ENCODE measurements around the gene DLL4.

Gene DLL4

GRCh38 chr15:40981186-40981585 is 52.0 kb downstream of the DLL4 start:
- Histone ChIP-seq H2BK5ac (ENCODE audit: low read length) (no peak overlapping the region), H3K79me1 (ENCODE audit: low read length) (no peaks in the 10 kb centered on the region), H2AK5ac (ENCODE audit: low read length) (no peak overlapping the region), H3K9ac (ENCODE audit: low read length) (no peak overlapping the region), H3K4me3 (ENCODE audit: low read length) (no peak overlapping the region), H2BK15ac (replicated peaks; ENCODE audit: low read depth) (no peak overlapping the region), H4K5ac (ENCODE audit: low read length) (no peak overlapping the region), H3K79me2 (ENCODE audit: control insufficient read depth, insufficient read depth, low read length) (no peaks in the 10 kb centered on the region), H3K27me3 (ENCODE audit: insufficient read depth, low read length, poor library complexity) (no peaks in the 10 kb centered on the region), H3K4ac (ENCODE audit: low read depth, low read length) (no peak overlapping the region), H3K4me1 (ENCODE audit: control insufficient read depth, low read depth, low read length) (no peaks in the 10 kb centered on the region), H3K36me3 (ENCODE audit: control insufficient read depth, insufficient read depth, low read length) (peaks cover 18% of the 10 kb centered on the region), H4K8ac (ENCODE audit: low read depth, low read length) (no peak overlapping the region), H3K27ac (ENCODE audit: low read depth, low read length) (no peak overlapping the region), H2BK120ac (ENCODE audit: low read depth, low read length) (no peak overlapping the region), H3K23ac (ENCODE audit: low read length) (no peak overlapping the region), H3K56ac (ENCODE audit: low read length) (no peak overlapping the region), H3K4me2 (ENCODE audit: low read length) (no peak overlapping the region), H3K18ac (ENCODE audit: low read length) (no peak overlapping the region)
- no peak for DNase-seq
- WGBS (ENCODE audit: extremely low coverage, insufficient coverage, low lambda C conversion rate) = no CpG with 5 or more reads among the region's 3 CpGs

DNA sequence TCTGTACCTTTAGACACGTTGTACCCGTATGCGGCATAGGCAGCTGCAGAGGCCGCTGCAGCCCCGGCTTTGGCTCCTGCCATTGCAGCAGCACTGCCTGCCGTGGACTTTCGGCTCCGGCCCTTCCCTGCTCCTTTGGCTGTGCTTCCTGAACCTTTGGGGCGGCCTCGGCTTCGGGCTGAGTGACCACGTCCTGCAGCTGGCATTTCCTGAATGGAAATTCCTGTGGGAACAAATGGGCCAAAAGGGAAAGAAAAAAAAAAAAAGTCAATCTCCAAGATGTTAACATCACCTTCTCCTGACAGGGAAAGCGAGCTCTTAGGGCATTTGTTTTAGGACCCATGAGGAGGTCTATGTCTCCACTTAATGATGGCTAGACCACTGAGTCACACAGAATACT is 53.7 kb downstream of the DLL4 start:
- WGBS (ENCODE audit: extremely low coverage, insufficient coverage, low lambda C conversion rate) = no CpG with 5 or more reads among the region's 13 CpGs
- no peak overlapping the region for H3K4me3 ChIP-seq (ENCODE audit: low read length)
- H3K27me3 ChIP-seq (ENCODE audit: insufficient read depth, low read length, poor library complexity) = no peaks in the 10 kb centered on the region
- peaks cover 18% of the 10 kb centered on the region for H3K36me3 ChIP-seq (ENCODE audit: control insufficient read depth, insufficient read depth, low read length)
- no peak overlapping the region for H3K27ac ChIP-seq (ENCODE audit: low read depth, low read length)
- H3K56ac ChIP-seq (ENCODE audit: low read length) = no peak overlapping the region
- DNase-seq = no peak
- no peak overlapping the region for H2BK5ac ChIP-seq (ENCODE audit: low read length)
- H4K8ac ChIP-seq (ENCODE audit: low read depth, low read length) = no peak overlapping the region
- no peak overlapping the region for H3K4me2 ChIP-seq (ENCODE audit: low read length)
- H3K79me1 ChIP-seq (ENCODE audit: low read length) = no peaks in the 10 kb centered on the region
- H3K4me1 ChIP-seq (ENCODE audit: control insufficient read depth, low read depth, low read length) = no peaks in the 10 kb centered on the region
- H3K4ac ChIP-seq (ENCODE audit: low read depth, low read length) = no peak overlapping the region
- no peak overlapping the region for H4K5ac ChIP-seq (ENCODE audit: low read length)
- H2AK5ac ChIP-seq (ENCODE audit: low read length) = no peak overlapping the region
- no peak overlapping the region for H3K9ac ChIP-seq (ENCODE audit: low read length)
- no peak overlapping the region for H3K18ac ChIP-seq (ENCODE audit: low read length)
- H2BK120ac ChIP-seq (ENCODE audit: low read depth, low read length) = no peak overlapping the region
- H3K79me2 ChIP-seq (ENCODE audit: control insufficient read depth, insufficient read depth, low read length) = no peaks in the 10 kb centered on the region
- no peak overlapping the region for H3K23ac ChIP-seq (ENCODE audit: low read length)
- no peak overlapping the region for H2BK15ac ChIP-seq (replicated peaks; ENCODE audit: low read depth)

GRCh38 chr15:40984406-40984805 is 55.3 kb downstream of the DLL4 start:
- Histone ChIP-seq H3K4me2 (ENCODE audit: low read length) (no peak overlapping the region), H4K8ac (ENCODE audit: low read depth, low read length) (no peak overlapping the region), H3K79me2 (ENCODE audit: control insufficient read depth, insufficient read depth, low read length) (no peaks in the 10 kb centered on the region), H3K4me3 (ENCODE audit: low read length) (no peak overlapping the region), H3K4ac (ENCODE audit: low read depth, low read length) (no peak overlapping the region), H2BK15ac (replicated peaks; ENCODE audit: low read depth) (no peak overlapping the region), H3K4me1 (ENCODE audit: control insufficient read depth, low read depth, low read length) (no peaks in the 10 kb centered on the region), H3K9ac (ENCODE audit: low read length) (no peak overlapping the region), H4K5ac (ENCODE audit: low read length) (no peak overlapping the region), H2AK5ac (ENCODE audit: low read length) (no peak overlapping the region), H2BK120ac (ENCODE audit: low read depth, low read length) (no peak overlapping the region), H3K56ac (ENCODE audit: low read length) (no peak overlapping the region), H3K27ac (ENCODE audit: low read depth, low read length) (no peak overlapping the region), H3K27me3 (ENCODE audit: insufficient read depth, low read length, poor library complexity) (no peaks in the 10 kb centered on the region), H3K23ac (ENCODE audit: low read length) (no peak overlapping the region), H2BK5ac (ENCODE audit: low read length) (no peak overlapping the region), H3K79me1 (ENCODE audit: low read length) (no peaks in the 10 kb centered on the region), H3K18ac (ENCODE audit: low read length) (no peak overlapping the region), H3K36me3 (ENCODE audit: control insufficient read depth, insufficient read depth, low read length) (peaks cover 16% of the 10 kb centered on the region)
- no CpG with 5 or more reads among the region's 5 CpGs for WGBS (ENCODE audit: extremely low coverage, insufficient coverage, low lambda C conversion rate)
- DNase-seq = no peak

DNA sequence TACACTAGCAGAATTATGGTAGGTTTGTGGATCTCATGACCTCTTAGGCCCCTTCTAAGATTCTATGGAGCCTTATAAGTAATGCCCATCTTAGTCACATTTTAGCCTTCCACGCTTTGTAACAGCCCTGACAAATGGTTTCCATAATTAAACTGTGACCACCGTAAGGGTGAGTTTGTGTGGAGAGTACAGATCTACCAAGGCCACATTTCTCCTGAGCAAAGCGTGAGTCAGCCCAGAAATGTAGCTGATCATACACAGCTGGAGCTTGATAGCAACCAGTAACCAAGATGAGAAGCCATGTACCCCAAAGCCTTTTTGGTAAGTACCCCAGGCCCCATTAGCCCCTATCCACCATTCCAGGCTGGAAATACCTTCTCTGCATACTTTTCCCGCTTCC is 55.8 kb downstream of the DLL4 start:
- no peak overlapping the region for H3K18ac ChIP-seq (ENCODE audit: low read length)
- H3K4me1 ChIP-seq (ENCODE audit: control insufficient read depth, low read depth, low read length) = no peaks in the 10 kb centered on the region
- H3K4me3 ChIP-seq (ENCODE audit: low read length) = no peak overlapping the region
- WGBS (ENCODE audit: extremely low coverage, insufficient coverage, low lambda C conversion rate) = no CpG with 5 or more reads among the region's 4 CpGs
- H3K4me2 ChIP-seq (ENCODE audit: low read length) = no peak overlapping the region
- no peak overlapping the region for H3K23ac ChIP-seq (ENCODE audit: low read length)
- no peak overlapping the region for H3K27ac ChIP-seq (ENCODE audit: low read depth, low read length)
- no peak overlapping the region for H4K5ac ChIP-seq (ENCODE audit: low read length)
- DNase-seq = no peak
- no peak overlapping the region for H2BK15ac ChIP-seq (replicated peaks; ENCODE audit: low read depth)
- no peak overlapping the region for H2AK5ac ChIP-seq (ENCODE audit: low read length)
- H4K8ac ChIP-seq (ENCODE audit: low read depth, low read length) = no peak overlapping the region
- no peak overlapping the region for H3K56ac ChIP-seq (ENCODE audit: low read length)
- no peak overlapping the region for H3K9ac ChIP-seq (ENCODE audit: low read length)
- H2BK5ac ChIP-seq (ENCODE audit: low read length) = no peak overlapping the region
- no peaks in the 10 kb centered on the region for H3K79me1 ChIP-seq (ENCODE audit: low read length)
- no peak overlapping the region for H2BK120ac ChIP-seq (ENCODE audit: low read depth, low read length)
- H3K27me3 ChIP-seq (ENCODE audit: insufficient read depth, low read length, poor library complexity) = no peaks in the 10 kb centered on the region
- H3K4ac ChIP-seq (ENCODE audit: low read depth, low read length) = no peak overlapping the region
- H3K79me2 ChIP-seq (ENCODE audit: control insufficient read depth, insufficient read depth, low read length) = no peaks in the 10 kb centered on the region
- peaks cover 15% of the 10 kb centered on the region for H3K36me3 ChIP-seq (ENCODE audit: control insufficient read depth, insufficient read depth, low read length)

- DNase-seq = no peak
- Histone ChIP-seq H3K79me2 (ENCODE audit: control insufficient read depth, insufficient read depth, low read length) (no peaks in the 10 kb centered on the region), H3K4me2 (ENCODE audit: low read length) (no peak overlapping the region), H3K23ac (ENCODE audit: low read length) (no peak overlapping the region), H3K27me3 (ENCODE audit: insufficient read depth, low read length, poor library complexity) (no peaks in the 10 kb centered on the region), H3K4ac (ENCODE audit: low read depth, low read length) (no peak overlapping the region), H3K36me3 (ENCODE audit: control insufficient read depth, insufficient read depth, low read length) (peaks cover 13% of the 10 kb centered on the region), H2AK5ac (ENCODE audit: low read length) (no peak overlapping the region), H3K4me1 (ENCODE audit: control insufficient read depth, low read depth, low read length) (no peaks in the 10 kb centered on the region), H3K56ac (ENCODE audit: low read length) (no peak overlapping the region), H2BK15ac (replicated peaks; ENCODE audit: low read depth) (no peak overlapping the region), H2BK5ac (ENCODE audit: low read length) (no peak overlapping the region), H3K27ac (ENCODE audit: low read depth, low read length) (no peak overlapping the region), H3K18ac (ENCODE audit: low read length) (no peak overlapping the region), H4K5ac (ENCODE audit: low read length) (no peak overlapping the region), H2BK120ac (ENCODE audit: low read depth, low read length) (no peak overlapping the region), H4K8ac (ENCODE audit: low read depth, low read length) (no peak overlapping the region), H3K4me3 (ENCODE audit: low read length) (no peak overlapping the region), H3K79me1 (ENCODE audit: low read length) (no peaks in the 10 kb centered on the region), H3K9ac (ENCODE audit: low read length) (no peak overlapping the region)
- no CpG with 5 or more reads among the region's 6 CpGs for WGBS (ENCODE audit: extremely low coverage, insufficient coverage, low lambda C conversion rate)
Measured at GRCh38 chr15:40985541-40986330, 56.6 kb downstream of the DLL4 start.

DNA sequence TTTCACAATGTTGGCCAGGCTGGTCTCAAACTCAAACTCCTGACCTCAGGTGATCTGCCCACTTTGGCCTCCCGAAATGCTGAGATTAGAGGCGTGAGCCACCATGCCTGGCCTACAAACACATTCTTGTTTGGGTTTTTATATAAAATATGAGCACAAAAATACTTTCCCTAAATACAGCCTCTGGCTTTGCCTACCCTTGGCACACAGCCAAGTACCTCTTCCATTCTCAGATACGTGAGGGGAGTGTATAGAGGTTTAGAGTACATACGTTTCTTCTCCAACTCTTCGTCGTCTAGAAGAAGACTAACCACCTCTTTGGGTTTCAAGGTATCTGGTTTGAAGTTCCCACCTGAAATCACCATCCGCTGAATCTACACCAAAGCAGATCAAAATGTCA is 57.7 kb downstream of the DLL4 start:
- WGBS (ENCODE audit: extremely low coverage, insufficient coverage, low lambda C conversion rate) = no CpG with 5 or more reads among the region's 7 CpGs
- no peak overlapping the region for H3K9ac ChIP-seq (ENCODE audit: low read length)
- H3K4me1 ChIP-seq (ENCODE audit: control insufficient read depth, low read depth, low read length) = no peaks in the 10 kb centered on the region
- no peak for DNase-seq
- H2BK120ac ChIP-seq (ENCODE audit: low read depth, low read length) = no peak overlapping the region
- H3K18ac ChIP-seq (ENCODE audit: low read length) = no peak overlapping the region
- no peak overlapping the region for H4K5ac ChIP-seq (ENCODE audit: low read length)
- no peak overlapping the region for H4K8ac ChIP-seq (ENCODE audit: low read depth, low read length)
- no peak overlapping the region for H3K27ac ChIP-seq (ENCODE audit: low read depth, low read length)
- H3K79me2 ChIP-seq (ENCODE audit: control insufficient read depth, insufficient read depth, low read length) = no peaks in the 10 kb centered on the region
- H3K23ac ChIP-seq (ENCODE audit: low read length) = no peak overlapping the region
- no peaks in the 10 kb centered on the region for H3K79me1 ChIP-seq (ENCODE audit: low read length)
- H3K56ac ChIP-seq (ENCODE audit: low read length) = no peak overlapping the region
- no peak overlapping the region for H2BK5ac ChIP-seq (ENCODE audit: low read length)
- no peak overlapping the region for H3K4me2 ChIP-seq (ENCODE audit: low read length)
- peaks cover 10% of the 10 kb centered on the region for H3K36me3 ChIP-seq (ENCODE audit: control insufficient read depth, insufficient read depth, low read length)
- no peaks in the 10 kb centered on the region for H3K27me3 ChIP-seq (ENCODE audit: insufficient read depth, low read length, poor library complexity)
- H3K4ac ChIP-seq (ENCODE audit: low read depth, low read length) = no peak overlapping the region
- no peak overlapping the region for H3K4me3 ChIP-seq (ENCODE audit: low read length)
- H2AK5ac ChIP-seq (ENCODE audit: low read length) = no peak overlapping the region
- H2BK15ac ChIP-seq (replicated peaks; ENCODE audit: low read depth) = no peak overlapping the region

Measured in mesendoderm (in vitro differentiated cells).